Right atrium auricular region (tissue), 2 donors: ENCODE data around the gene PPP2R2C. TPM values are rescaled to one million over a fixed set of nuclear protein-coding genes. Genes with fewer than 3 reads are reported as not detected.

ENCODE experiments used
- DNase-seq: peaks from one replicate; pipeline ENCODE4 v3.0.0-alpha.2; 2019; ENCODE audit warnings: low spot score
- H3K27ac ChIP-seq, 2 donors: fragments of 200-600 bp; sonication (generic); 1 replicate in 1 of 2; 2 replicates in 1 of 2; pipeline ENCODE4 v1.5.1; 2016 to 2019
- H3K27me3 ChIP-seq, 2 donors: fragments of 200-600 bp; sonication (generic); one replicate each; pipeline versions ENCODE4 v1.5.1 to v1.6.0; 2017 to 2019
- H3K36me3 ChIP-seq: fragments of 200-600 bp; sonication (generic); one replicate; pipeline ENCODE4 v1.5.1; 2016
- H3K4me1 ChIP-seq, 2 donors: fragments of 200-600 bp; sonication (generic); one replicate each; pipeline versions ENCODE4 v1.5.1 to v1.6.0; 2017 to 2019
- H3K4me3 ChIP-seq, 2 donors: fragments of 200-600 bp; sonication (generic); 1 replicate in 1 of 2; 2 replicates in 1 of 2; pipeline ENCODE4 v1.5.1; 2017 to 2019; ENCODE audit warnings: mild to moderate bottlenecking in 1 of 2, moderate library complexity in 1 of 2
- H3K9me3 ChIP-seq, 2 donors: fragments of 200-600 bp; sonication (generic); one replicate each; pipeline ENCODE4 v1.5.1; 2019
- total RNA-seq, 2 donors: library from RNA; depleted of rRNA; stranded (reverse); fragments of >200 nt; gene quantifications; one replicate each; pipeline ENCODE4 v1.1.0, GENCODE V29; 2016
- TF ChIP-seq, protein P1 (sequence below), 2 donors: fragments of 200-600 bp; sonication (generic); IDR thresholded peaks; one replicate each; pipeline ENCODE4 v1.5.1; 2019; ENCODE audit warnings: antibody characterized with exemption in 2 of 2

The PPP2R2C gene
- total RNA-seq, 2 donors from 2014 or later, result 4.6 to 5.7 TPM

DNA sequence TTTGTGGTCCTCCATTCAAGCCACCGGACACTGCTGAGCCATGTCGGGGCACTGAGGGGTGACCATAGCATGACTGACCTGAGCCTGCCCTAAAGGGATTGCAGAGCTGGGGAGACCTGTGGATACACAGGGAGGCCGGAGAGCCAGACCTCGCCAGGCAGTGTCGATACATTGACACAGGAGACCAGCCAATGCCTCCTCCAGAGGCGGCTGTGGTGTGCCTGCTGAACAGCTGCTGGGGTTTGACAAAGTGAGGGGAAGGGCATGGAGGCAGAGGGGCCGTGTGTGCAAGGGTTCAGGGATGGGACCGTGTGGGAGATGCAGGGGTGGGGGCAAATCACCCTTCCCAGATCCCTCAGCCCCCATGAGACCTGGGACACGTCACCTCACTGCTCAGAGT is 48.0 kb downstream of the PPP2R2C start:
- Histone ChIP-seq H3K36me3 (no peaks in the 10 kb centered on the region), H3K4me1 (no peaks in the 10 kb centered on the region), H3K27ac (no peak overlapping the region), H3K27me3 (no peaks in the 10 kb centered on the region), H3K4me3 (no peak overlapping the region), H3K9me3 (no peaks in the 10 kb centered on the region)
- DNase-seq, result no peak
- TF ChIP-seq, protein P1, sequence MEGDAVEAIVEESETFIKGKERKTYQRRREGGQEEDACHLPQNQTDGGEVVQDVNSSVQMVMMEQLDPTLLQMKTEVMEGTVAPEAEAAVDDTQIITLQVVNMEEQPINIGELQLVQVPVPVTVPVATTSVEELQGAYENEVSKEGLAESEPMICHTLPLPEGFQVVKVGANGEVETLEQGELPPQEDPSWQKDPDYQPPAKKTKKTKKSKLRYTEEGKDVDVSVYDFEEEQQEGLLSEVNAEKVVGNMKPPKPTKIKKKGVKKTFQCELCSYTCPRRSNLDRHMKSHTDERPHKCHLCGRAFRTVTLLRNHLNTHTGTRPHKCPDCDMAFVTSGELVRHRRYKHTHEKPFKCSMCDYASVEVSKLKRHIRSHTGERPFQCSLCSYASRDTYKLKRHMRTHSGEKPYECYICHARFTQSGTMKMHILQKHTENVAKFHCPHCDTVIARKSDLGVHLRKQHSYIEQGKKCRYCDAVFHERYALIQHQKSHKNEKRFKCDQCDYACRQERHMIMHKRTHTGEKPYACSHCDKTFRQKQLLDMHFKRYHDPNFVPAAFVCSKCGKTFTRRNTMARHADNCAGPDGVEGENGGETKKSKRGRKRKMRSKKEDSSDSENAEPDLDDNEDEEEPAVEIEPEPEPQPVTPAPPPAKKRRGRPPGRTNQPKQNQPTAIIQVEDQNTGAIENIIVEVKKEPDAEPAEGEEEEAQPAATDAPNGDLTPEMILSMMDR (IDR thresholded peaks at IDR 0.05), result no peak

DNA sequence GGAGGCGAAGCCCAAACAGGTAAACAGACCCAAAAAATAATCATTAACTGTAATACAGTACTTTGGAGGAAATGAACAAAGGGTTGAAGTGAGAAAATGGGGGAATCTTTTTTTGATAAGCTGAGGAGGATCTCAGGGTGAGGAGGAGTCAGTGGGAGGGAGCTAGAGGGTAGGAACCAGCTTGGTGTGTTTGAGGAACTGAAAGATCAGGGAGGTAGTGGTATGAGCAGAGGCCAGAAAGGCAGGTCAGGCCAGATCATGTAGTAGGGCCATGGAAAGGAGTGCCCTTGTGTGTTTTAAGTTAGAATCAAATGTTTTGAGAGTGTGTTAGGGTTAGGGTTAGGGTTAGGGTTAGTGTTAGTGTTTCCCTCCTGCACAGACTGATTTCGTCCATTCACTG is 48.8 kb downstream of the PPP2R2C start:
- H3K27me3 ChIP-seq, result no peaks in the 10 kb centered on the region
- H3K36me3 ChIP-seq, result no peaks in the 10 kb centered on the region
- TF ChIP-seq, protein P1 (IDR thresholded peaks at IDR 0.05), result no peak
- no peak for DNase-seq
- H3K9me3 ChIP-seq, result no peaks in the 10 kb centered on the region
- H3K27ac ChIP-seq, result no peak overlapping the region
- no peak overlapping the region for H3K4me3 ChIP-seq
- no peaks in the 10 kb centered on the region for H3K4me1 ChIP-seq

DNA sequence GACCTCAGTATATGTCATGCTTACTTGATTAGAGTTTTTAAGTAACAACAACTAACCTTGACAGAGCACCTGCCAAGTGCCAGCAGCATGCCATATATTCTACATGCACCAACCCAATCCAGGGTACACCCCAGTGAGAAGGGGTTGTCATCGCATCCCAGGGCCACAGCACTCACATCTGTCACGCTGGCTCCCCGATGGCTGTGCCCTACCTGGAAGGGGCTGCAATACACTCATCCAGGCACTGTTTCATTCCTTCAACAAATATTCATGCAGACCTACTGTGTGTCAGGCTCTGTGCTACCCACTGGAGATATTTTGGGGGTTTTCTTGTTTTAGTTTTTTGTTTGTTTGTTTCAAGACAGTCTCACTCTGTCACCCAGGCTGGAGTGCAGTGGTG is 49.5 kb downstream of the PPP2R2C start:
- Histone ChIP-seq H3K4me1 (no peaks in the 10 kb centered on the region), H3K27ac (no peak overlapping the region), H3K36me3 (no peaks in the 10 kb centered on the region), H3K27me3 (no peaks in the 10 kb centered on the region), H3K4me3 (no peak overlapping the region), H3K9me3 (no peaks in the 10 kb centered on the region)
- no peak for DNase-seq
- TF ChIP-seq, protein P1 (IDR thresholded peaks at IDR 0.05), result no peak

DNA sequence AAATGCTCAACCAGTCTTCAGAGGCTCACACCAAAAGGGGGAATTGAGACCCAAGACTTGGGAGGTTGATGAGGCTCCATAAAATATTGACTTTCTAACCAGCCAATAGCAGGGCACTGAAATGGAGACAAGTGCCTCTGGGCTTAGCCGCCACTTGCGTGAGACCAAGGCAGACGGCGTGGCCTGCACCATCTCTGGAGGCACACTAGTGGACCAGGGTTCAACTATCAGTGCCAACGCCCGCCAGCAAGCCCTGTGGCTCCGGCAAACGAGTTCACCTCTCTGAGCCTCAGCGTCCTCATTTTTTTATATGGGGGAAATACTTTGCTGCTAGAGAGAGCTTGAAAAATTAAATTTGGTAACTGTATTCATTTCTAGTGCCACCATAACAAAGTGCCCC is 50.3 kb downstream of the PPP2R2C start:
- H3K27ac ChIP-seq, result no peak overlapping the region
- DNase-seq, result no peak
- H3K4me3 ChIP-seq, result no peak overlapping the region
- no peaks in the 10 kb centered on the region for H3K4me1 ChIP-seq
- no peaks in the 10 kb centered on the region for H3K9me3 ChIP-seq
- no peaks in the 10 kb centered on the region for H3K27me3 ChIP-seq
- no peaks in the 10 kb centered on the region for H3K36me3 ChIP-seq
- TF ChIP-seq, protein P1 (IDR thresholded peaks at IDR 0.05), result no peak

DNA sequence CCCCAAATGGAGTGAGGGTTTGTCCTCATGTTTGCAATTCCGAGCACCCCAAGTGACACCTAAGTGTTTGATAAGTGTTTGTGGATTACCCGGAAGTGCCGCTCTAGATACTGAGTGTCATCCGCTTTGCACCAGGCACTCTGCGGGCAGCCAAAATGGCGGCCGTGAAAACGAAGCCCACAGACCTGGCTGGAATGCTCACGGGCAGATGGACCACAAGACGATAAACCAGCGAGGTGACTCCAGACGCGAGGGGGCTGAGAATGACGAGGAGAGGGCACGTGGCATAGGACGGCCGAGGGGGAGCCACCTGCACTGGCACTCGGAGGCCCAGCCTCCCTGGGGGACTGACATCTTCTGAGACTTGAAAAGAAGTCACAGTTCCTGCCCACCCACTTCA is 51.0 kb downstream of the PPP2R2C start:
- H3K27me3 ChIP-seq, result no peaks in the 10 kb centered on the region
- TF ChIP-seq, protein P1 (IDR thresholded peaks at IDR 0.05), result no peak
- H3K27ac ChIP-seq, result no peak overlapping the region
- no peak for DNase-seq
- H3K36me3 ChIP-seq, result no peaks in the 10 kb centered on the region
- H3K4me1 ChIP-seq, result no peaks in the 10 kb centered on the region
- H3K4me3 ChIP-seq, result no peak overlapping the region
- no peaks in the 10 kb centered on the region for H3K9me3 ChIP-seq

DNA sequence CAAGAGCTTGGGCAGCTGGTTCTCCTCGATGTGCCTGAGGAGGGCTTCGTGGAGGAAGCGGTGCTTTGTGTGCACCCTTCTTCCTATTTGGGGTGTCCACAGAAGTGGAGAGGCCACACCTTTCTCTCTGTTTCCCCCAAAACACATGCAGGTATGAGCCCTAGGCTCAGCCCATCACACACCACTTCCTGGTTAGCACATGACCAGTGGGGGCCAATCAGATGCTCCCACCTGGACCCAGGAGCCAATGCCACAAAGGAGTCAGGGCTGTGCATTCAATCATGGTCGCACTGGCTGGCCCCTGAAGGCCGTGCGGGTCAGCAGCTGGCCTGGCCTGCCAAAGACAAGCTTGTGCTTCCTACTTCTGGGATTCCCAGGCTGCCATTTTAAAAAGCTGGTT is 51.4 kb downstream of the PPP2R2C start:
- no peak overlapping the region for H3K4me3 ChIP-seq
- no peak for DNase-seq
- no peaks in the 10 kb centered on the region for H3K27me3 ChIP-seq
- H3K27ac ChIP-seq, result no peak overlapping the region
- TF ChIP-seq, protein P1 (IDR thresholded peaks at IDR 0.05), result no peak
- H3K36me3 ChIP-seq, result no peaks in the 10 kb centered on the region
- H3K9me3 ChIP-seq, result no peaks in the 10 kb centered on the region
- no peaks in the 10 kb centered on the region for H3K4me1 ChIP-seq
